ENCODE measurements around the gene NELFB. TPM values are rescaled to one million over a fixed set of nuclear protein-coding genes. Genes with fewer than 3 reads are reported as not detected.
A peak's percentile ranks its signal among the peaks of the same experiment; 100 is the strongest.

Gene NELFB
- total and polyA plus RNA-seq, 9 of the 15 experiments (the other 6 are each of a cell fraction or from before 2014, with no cell fraction given): 0.24 to 84.0 (median 29.7) TPM

- TF ChIP-seq ZBTB40 (IDR thresholded peaks at IDR 0.05): peak; percentile 84
- TF ChIP-seq ZBTB40 (CRISPR knock-in tag; IDR thresholded peaks at IDR 0.05): no peak
- TF ChIP-seq TAF1 (IDR thresholded peaks at IDR 0.05; ENCODE audit: control insufficient read depth, extremely low read depth, insufficient read depth, low read length, severe bottlenecking): peak; percentile 28
- no peak for TF ChIP-seq ZNF143 (CRISPR knock-in tag; IDR thresholded peaks at IDR 0.05)
- no peak for TF ChIP-seq SAFB2 (IDR thresholded peaks at IDR 0.05; ENCODE audit: borderline replicate concordance, low read depth, low read length, severe bottlenecking)
- TF ChIP-seq RB1 (IDR thresholded peaks at IDR 0.05; ENCODE audit: low read depth): 0 out of 2 replicates have a peak, but pooled peaks have one; percentile 21
- TF ChIP-seq ATF6 (CRISPR knock-in tag; IDR thresholded peaks at IDR 0.05): peak; percentile 75; the same call in 1 of the 2 replicates
- peak; percentile 70; the same call in 1 of the 2 replicates for TF ChIP-seq L3MBTL2 (IDR thresholded peaks at IDR 0.05)
- peak; percentile 58 to 59; a peak in 3 of 4 replicates for TF ChIP-seq NRF1 (conservative IDR thresholded peaks at IDR 0.05 in 1 of 2, IDR thresholded peaks at IDR 0.05 in 1 of 2)
- TF ChIP-seq SIN3A (IDR thresholded peaks at IDR 0.05; ENCODE audit: borderline replicate concordance in 2 of 2, control insufficient read depth in 1 of 2, low read depth in 2 of 2, low read length in 2 of 2): peak; percentile 68 to 84; a peak in 2 of 4 replicates
- peak; percentile 19; the same call in 1 of the 2 replicates for TF ChIP-seq HDGF (IDR thresholded peaks at IDR 0.05)
- TF ChIP-seq SUPT5H (IDR thresholded peaks at IDR 0.05): peak; percentile 62
- peak; percentile 86 for TF ChIP-seq GABPA (tag; conservative IDR thresholded peaks at IDR 0.05; ENCODE audit: low read depth)
Measured at GRCh38 chr9:137217276-137218211, 37.6 kb upstream of the NELFB start (continued).
